ENCODE measurements around the gene RAD21L1.

RAD21L1 gene

GRCh38 chr20:1274485-1275311 lies 48.9 kb downstream of the RAD21L1 start:
- DNase-seq, result no peak

GRCh38 chr20:1275919-1276318 lies 50.1 kb downstream of the RAD21L1 start:
- no peak for DNase-seq

GRCh38 chr20:1277529-1278322 lies 51.9 kb downstream of the RAD21L1 start:
- no peak for DNase-seq

- DNase-seq, result no peak
Measured at GRCh38 chr20:1278993-1279392, 53.1 kb downstream of the RAD21L1 start.

- DNase-seq, result no peak
Measured at GRCh38 chr20:1280195-1281102, 54.6 kb downstream of the RAD21L1 start.

- no peak for DNase-seq
Measured at GRCh38 chr20:1281279-1282057, 55.6 kb downstream of the RAD21L1 start.

- DNase-seq, result no peak
Measured at GRCh38 chr20:1282966-1283365, 57.1 kb downstream of the RAD21L1 start.

- DNase-seq, result no peak
Measured at GRCh38 chr20:1283522-1284510, 58.0 kb downstream of the RAD21L1 start.

- no peak for DNase-seq
Measured at GRCh38 chr20:1286267-1287024, 60.6 kb downstream of the RAD21L1 start.

- DNase-seq, result no peak
Measured at GRCh38 chr20:1287306-1287705, 61.5 kb downstream of the RAD21L1 start.

GRCh38 chr20:1287787-1288569 lies 62.1 kb downstream of the RAD21L1 start:
- DNase-seq, result no peak

- DNase-seq, result no peak
Measured at GRCh38 chr20:1291191-1291741, 65.4 kb downstream of the RAD21L1 start.

GRCh38 chr20:1292620-1293019 lies 66.8 kb downstream of the RAD21L1 start:
- DNase-seq, result no peak

- no peak for DNase-seq
Measured at GRCh38 chr20:1293641-1294379, 68.0 kb downstream of the RAD21L1 start.

- DNase-seq, result no peak
Measured at GRCh38 chr20:1294497-1294896, 68.7 kb downstream of the RAD21L1 start.

- DNase-seq, result no peak
Measured at GRCh38 chr20:1295276-1295930, 69.6 kb downstream of the RAD21L1 start.

GRCh38 chr20:1296117-1296610 lies 70.3 kb downstream of the RAD21L1 start:
- DNase-seq, result no peak

All from NCI-H226 (cell line).